ENCODE data around the gene NEK1. TPM values are rescaled to one million over a fixed set of nuclear protein-coding genes. Genes with fewer than 3 reads are reported as not detected.

NEK1 gene
- total and polyA plus RNA-seq, 8 donors = 13.2 to 30.9 (median 26.9) TPM

- ATAC-seq (peak; percentile 78), DNase-seq (peak in 2 of 4 donors; percentile 49 to 67)
- H3K4me3 ChIP-seq = peak overlapping the region; percentile 50 to 74
- no peaks in the 10 kb centered on the region for H3K9me3 ChIP-seq
- H3K4me1 ChIP-seq = peaks cover 4 to 28% of the 10 kb centered on the region in 2 donors
- TF ChIP-seq, protein P1, sequence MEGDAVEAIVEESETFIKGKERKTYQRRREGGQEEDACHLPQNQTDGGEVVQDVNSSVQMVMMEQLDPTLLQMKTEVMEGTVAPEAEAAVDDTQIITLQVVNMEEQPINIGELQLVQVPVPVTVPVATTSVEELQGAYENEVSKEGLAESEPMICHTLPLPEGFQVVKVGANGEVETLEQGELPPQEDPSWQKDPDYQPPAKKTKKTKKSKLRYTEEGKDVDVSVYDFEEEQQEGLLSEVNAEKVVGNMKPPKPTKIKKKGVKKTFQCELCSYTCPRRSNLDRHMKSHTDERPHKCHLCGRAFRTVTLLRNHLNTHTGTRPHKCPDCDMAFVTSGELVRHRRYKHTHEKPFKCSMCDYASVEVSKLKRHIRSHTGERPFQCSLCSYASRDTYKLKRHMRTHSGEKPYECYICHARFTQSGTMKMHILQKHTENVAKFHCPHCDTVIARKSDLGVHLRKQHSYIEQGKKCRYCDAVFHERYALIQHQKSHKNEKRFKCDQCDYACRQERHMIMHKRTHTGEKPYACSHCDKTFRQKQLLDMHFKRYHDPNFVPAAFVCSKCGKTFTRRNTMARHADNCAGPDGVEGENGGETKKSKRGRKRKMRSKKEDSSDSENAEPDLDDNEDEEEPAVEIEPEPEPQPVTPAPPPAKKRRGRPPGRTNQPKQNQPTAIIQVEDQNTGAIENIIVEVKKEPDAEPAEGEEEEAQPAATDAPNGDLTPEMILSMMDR (IDR thresholded peaks at IDR 0.05) = peak; percentile 49 to 76
- peak overlapping the region; percentile 93 to 95 for H3K27ac ChIP-seq
- H3K27me3 ChIP-seq = no peaks in the 10 kb centered on the region
- intact Hi-C loops (cut with DNase I) = loop anchor here in 1 of 2 donors (10.0 kb wide), 1 partner anchor 135 kb away; the partner anchor contains the start of gene HPF1
- H3K36me3 ChIP-seq = no peaks in the 10 kb centered on the region
Observed at GRCh38 chr4:169619518-169619957, 7.2 kb upstream of the NEK1 start.

- ATAC-seq (no peak), DNase-seq (no peak)
- Histone ChIP-seq H3K4me1 (peaks cover 4 to 28% of the 10 kb centered on the region in 2 donors), H3K27ac (peak overlapping the region; percentile 93 to 95), H3K9me3 (no peaks in the 10 kb centered on the region), H3K27me3 (no peaks in the 10 kb centered on the region), H3K36me3 (no peaks in the 10 kb centered on the region), H3K4me3 (peak overlapping the region in 1 of 2 donors; percentile 50)
- intact Hi-C loops (cut with DNase I) = loop anchor here in 1 of 2 donors (10.0 kb wide), 1 partner anchor 136 kb away; the partner anchor contains the start of gene HPF1
- TF ChIP-seq, protein P1 (IDR thresholded peaks at IDR 0.05) = no peak
Observed at GRCh38 chr4:169618986-169619385, 6.6 kb upstream of the NEK1 start.

DNA sequence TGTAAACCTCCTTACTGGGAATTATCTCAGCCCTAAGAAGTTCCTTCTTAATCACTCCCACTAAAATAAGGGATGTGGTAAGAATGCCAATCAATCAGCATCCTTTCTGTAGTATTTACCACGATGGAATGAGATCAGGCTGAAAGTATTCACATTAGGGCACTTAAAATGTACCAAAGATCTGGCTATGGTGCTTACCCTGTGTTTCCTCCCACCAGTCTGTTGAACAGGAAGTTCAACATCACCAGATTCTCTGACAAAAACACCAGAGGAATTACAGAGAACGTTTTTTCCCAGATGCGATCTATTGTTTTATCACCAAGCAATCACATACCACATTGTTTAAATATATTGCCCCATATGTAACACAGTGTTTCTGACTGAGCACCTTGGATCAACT, 5.9 kb upstream of the NEK1 start:
- TF ChIP-seq, protein P1 (IDR thresholded peaks at IDR 0.05) = no peak
- intact Hi-C loops (cut with DNase I) = loop anchor here in 1 of 2 donors (10.0 kb wide), 1 partner anchor 137 kb away; the partner anchor contains the start of gene HPF1
- no peaks in the 10 kb centered on the region for H3K36me3 ChIP-seq
- no peaks in the 10 kb centered on the region for H3K27me3 ChIP-seq
- no peak overlapping the region for H3K27ac ChIP-seq
- H3K4me1 ChIP-seq = peaks cover 4 to 32% of the 10 kb centered on the region in 2 donors
- H3K9me3 ChIP-seq = no peaks in the 10 kb centered on the region
- H3K4me3 ChIP-seq = no peak overlapping the region
- no peak for ATAC-seq
- no peak for DNase-seq

GRCh38 chr4:169617306-169617705, 4.9 kb upstream of the NEK1 start:
- H3K36me3 ChIP-seq = no peaks in the 10 kb centered on the region
- H3K4me1 ChIP-seq = peaks cover 1 to 31% of the 10 kb centered on the region in 2 donors
- no peak overlapping the region for H3K27ac ChIP-seq
- DNase-seq = no peak
- no peaks in the 10 kb centered on the region for H3K9me3 ChIP-seq
- intact Hi-C loops (cut with DNase I) = loop anchor here in 1 of 2 donors (10.0 kb wide), 1 partner anchor 137 kb away; the partner anchor contains the start of gene HPF1
- H3K4me3 ChIP-seq = no peak overlapping the region
- TF ChIP-seq, protein P1 (IDR thresholded peaks at IDR 0.05) = no peak
- no peak for ATAC-seq
- H3K27me3 ChIP-seq = no peaks in the 10 kb centered on the region

DNA sequence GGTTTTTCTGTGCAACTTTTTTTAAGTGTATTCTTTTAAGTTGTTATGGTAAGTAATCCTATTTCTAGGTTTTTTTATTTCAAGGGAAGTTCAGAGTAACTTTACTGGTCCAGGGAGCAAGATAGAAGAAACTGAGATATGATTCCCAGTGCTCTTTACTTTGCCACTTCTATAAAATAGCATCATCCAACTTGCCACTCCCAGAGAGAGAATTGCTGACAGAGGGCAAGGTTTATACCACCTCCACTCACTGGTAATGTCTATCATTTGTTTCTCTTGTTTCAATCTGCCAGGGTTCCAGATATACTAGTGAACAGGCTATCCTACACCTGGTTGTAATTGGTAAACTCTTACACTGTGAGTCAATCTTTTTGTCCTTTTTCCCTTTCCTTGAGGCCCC, 4.5 kb upstream of the NEK1 start:
- H3K4me1 ChIP-seq = peaks cover 0 to 26% of the 10 kb centered on the region in 2 donors
- H3K27ac ChIP-seq = no peak overlapping the region
- intact Hi-C loops (cut with DNase I) = loop anchor here in 1 of 2 donors (10.0 kb wide), 1 partner anchor 138 kb away; the partner anchor contains the start of gene HPF1
- TF ChIP-seq, protein P1 (IDR thresholded peaks at IDR 0.05) = no peak
- DNase-seq (no peak), ATAC-seq (no peak)
- H3K4me3 ChIP-seq = no peak overlapping the region
- H3K27me3 ChIP-seq = no peaks in the 10 kb centered on the region
- H3K36me3 ChIP-seq = no peaks in the 10 kb centered on the region
- no peaks in the 10 kb centered on the region for H3K9me3 ChIP-seq

Measured in left lung (tissue), 10 donors.